ACC112 (cell line): ENCODE measurements around the gene SEC14L1.

Experiments used
- H2AFZ ChIP-seq: fragments of 200-600 bp; sonication (generic); one replicate; pipeline ENCODE4 v1.6.0; 2017; ENCODE audit warnings: antibody characterized with exemption, low read length; ENCODE audit not compliant: unreplicated experiment
- H3K27ac ChIP-seq: fragments of 200-600 bp; sonication (generic); 2 replicates; pipeline ENCODE4 v1.5.1; 2014; ENCODE audit warnings: low read depth, mild to moderate bottlenecking, antibody characterized with exemption, low read length, moderate library complexity
- H3K27me3 ChIP-seq: fragments of 200-600 bp; sonication (generic); 2 replicates; pipeline ENCODE4 v1.6.1; 2014; ENCODE audit warnings: mild to moderate bottlenecking, antibody characterized with exemption, low read length, moderate library complexity, mixed read lengths; ENCODE audit not compliant: insufficient read depth
- H3K36me3 ChIP-seq: fragments of 200-600 bp; sonication (generic); 2 replicates; pipeline ENCODE4 v1.6.1; 2016; ENCODE audit warnings: mild to moderate bottlenecking, antibody characterized with exemption, low read length, moderate library complexity, mixed read lengths; ENCODE audit not compliant: insufficient read depth
- H3K4me1 ChIP-seq: fragments of 200-600 bp; sonication (generic); one replicate; pipeline ENCODE4 v1.6.1; 2016; ENCODE audit warnings: low read length, mixed read lengths; ENCODE audit not compliant: insufficient read depth, unreplicated experiment, control insufficient read depth
- H3K4me3 ChIP-seq: fragments of 200-600 bp; sonication (generic); 2 replicates; pipeline ENCODE4 v1.5.1; 2014; ENCODE audit warnings: mild to moderate bottlenecking, low read depth, low read length
- H3K79me2 ChIP-seq: fragments of 200-600 bp; sonication (generic); one replicate; pipeline ENCODE4 v1.6.0; 2016; ENCODE audit warnings: low read length; ENCODE audit not compliant: control insufficient read depth, unreplicated experiment, insufficient read depth

SEC14L1 gene

DNA sequence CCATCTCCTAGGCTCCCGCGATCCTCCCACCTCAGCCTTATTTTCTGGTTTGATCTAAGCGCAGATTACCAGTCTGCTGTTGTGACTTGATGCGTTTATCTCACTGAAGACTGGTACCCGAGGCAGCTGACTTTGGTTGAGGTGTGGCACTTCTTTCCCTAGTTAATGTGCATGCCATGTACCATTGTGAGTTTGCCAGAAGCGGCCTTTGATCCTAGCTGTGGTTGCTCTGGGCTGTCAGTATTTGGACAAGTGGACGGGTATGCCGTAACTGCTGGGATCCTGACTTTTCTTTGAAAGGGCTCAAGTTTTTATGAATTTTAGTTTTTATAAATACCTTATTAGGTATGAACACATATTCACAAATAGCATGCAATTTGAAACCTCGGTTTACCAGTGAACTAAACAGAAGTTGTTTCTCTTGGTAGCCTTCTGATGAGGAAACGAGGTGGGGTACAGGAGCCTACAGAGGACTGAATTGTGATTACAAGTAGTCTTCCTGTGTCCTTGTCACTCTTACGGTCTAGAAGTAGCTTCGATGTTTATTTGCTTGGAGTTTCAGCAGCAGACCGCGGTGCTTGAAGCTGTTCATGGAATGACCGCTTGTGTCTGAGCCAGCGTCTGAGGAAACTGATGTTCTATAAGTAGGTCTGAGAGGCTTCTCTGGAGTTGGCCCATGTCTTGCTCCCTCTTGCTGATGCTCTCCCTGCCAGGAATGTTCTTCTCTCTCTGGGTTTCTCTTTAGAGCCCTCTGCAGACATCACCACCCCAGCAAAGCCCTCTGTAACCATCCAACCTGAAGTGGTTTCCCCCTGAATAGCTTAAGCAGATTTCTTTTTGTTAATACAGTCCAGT is 40.0 kb downstream of the SEC14L1 start:
- peaks cover 15% of the 10 kb centered on the region for H3K4me1 ChIP-seq
- no peak overlapping the region for H2AFZ ChIP-seq
- H3K36me3 ChIP-seq: peaks cover 4% of the 10 kb centered on the region; the same call in 1 of the 2 replicates
- no peaks in the 10 kb centered on the region for H3K27me3 ChIP-seq
- H3K79me2 ChIP-seq: peaks cover 91% of the 10 kb centered on the region
- H3K4me3 ChIP-seq: no peak overlapping the region
- H3K27ac ChIP-seq: no peak overlapping the region

DNA sequence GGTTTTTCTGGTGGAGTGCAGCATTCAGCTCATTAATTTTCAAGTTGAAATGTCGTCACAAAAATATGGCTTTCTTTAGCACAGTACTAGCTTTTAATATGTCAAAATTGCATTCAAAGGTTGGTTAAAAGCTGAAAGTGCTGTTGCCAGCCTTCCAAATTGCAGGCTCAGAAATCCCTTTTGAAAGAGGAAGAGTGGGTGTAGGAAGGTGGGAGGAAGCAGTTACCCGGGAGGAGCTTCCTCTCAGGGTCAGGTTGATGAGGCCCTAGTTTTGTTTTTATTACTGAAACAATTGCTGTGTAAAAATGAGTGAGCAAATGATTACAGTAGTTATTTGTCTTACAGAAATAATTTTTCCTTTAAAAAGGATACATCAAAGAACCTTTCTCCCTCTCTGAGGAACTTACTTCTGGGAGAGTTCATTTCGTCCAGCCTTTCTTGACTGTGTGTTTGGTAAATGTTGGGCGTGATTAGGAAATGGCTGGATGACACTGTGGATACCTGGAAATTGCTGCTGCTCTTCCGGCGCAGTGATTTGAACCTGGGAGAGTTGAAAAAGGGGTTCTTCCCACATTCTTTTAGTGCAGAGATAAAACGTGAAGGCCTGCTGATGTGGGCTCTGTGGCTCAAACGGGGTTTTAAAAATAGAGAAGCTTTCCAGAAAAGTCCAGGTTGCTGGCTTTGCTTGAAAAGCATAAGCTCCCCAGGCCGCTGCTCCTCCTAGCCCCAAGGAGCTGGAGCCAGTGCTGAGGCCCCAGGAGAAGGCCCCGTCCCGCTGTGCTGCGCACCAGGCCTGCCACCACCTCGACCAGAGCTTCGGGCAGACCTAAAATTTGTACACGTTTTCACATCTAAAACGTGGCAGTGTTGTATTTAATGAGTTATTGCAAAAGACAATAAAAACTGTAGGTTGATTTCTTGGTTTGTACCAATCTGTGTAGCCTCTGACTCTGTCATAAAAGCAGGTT is 41.7 kb downstream of the SEC14L1 start:
- Histone ChIP-seq H3K4me3 (no peak overlapping the region), H3K79me2 (peaks cover 95% of the 10 kb centered on the region), H3K4me1 (peaks cover 15% of the 10 kb centered on the region), H2AFZ (no peak overlapping the region), H3K27me3 (no peaks in the 10 kb centered on the region), H3K27ac (0 out of 2 replicates have a peak overlapping the region, but pooled peaks have one; percentile 10), H3K36me3 (peaks cover 4% of the 10 kb centered on the region; the same call in 1 of the 2 replicates)

DNA sequence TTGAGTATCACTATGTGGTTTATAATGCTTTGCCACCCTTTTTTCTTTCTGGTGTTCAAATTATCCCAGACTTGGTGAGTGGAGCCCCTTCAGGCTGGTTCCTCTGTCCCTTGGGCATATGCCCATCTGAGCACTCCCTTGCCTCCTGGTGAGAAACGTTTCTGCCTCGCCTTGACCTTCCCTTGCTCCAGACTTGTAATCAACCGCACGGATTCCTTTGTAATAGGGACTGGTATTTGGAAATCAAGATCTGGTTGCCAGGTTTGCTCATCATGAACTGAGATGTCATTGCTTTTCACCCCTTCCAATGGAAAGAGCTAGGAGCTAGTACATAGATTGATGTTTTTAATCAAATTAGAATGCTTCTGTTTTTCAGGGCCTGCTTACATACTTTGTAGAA is 43.7 kb downstream of the SEC14L1 start:
- H3K4me3 ChIP-seq: no peak overlapping the region

DNA sequence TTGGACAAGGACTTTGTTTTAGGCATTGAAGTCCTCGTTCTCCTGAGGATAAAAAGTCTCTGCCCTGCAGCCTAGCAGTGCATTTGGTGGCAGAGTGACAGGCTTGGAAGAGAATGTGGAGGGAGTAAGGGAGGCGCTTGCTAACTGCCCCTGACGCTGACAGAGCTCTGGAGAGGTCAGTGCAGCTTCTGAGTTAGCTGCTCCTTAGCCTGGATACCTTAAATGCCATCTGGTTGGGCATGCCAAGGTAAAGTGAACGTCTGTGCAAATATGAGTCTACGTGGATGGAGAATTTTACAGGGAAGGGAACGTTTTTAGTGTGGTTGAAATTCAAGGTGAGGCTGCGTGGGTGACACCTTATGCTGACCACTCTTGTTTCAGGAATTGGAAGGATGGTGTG is 44.4 kb downstream of the SEC14L1 start:
- Histone ChIP-seq H2AFZ (no peak overlapping the region), H3K36me3 (peaks cover 4% of the 10 kb centered on the region; the same call in 1 of the 2 replicates), H3K27me3 (no peaks in the 10 kb centered on the region), H3K4me1 (peaks cover 22% of the 10 kb centered on the region), H3K4me3 (no peak overlapping the region), H3K79me2 (peaks cover 98% of the 10 kb centered on the region), H3K27ac (no peak overlapping the region)

More for the DNA sequence above, 43.7 kb downstream of the SEC14L1 start:
- peaks cover 22% of the 10 kb centered on the region for H3K4me1 ChIP-seq
- H3K36me3 ChIP-seq: peaks cover 4% of the 10 kb centered on the region; the same call in 1 of the 2 replicates
- H3K27me3 ChIP-seq: no peaks in the 10 kb centered on the region
- no peak overlapping the region for H3K27ac ChIP-seq
- H2AFZ ChIP-seq: no peak overlapping the region
- H3K79me2 ChIP-seq: peaks cover 95% of the 10 kb centered on the region

DNA sequence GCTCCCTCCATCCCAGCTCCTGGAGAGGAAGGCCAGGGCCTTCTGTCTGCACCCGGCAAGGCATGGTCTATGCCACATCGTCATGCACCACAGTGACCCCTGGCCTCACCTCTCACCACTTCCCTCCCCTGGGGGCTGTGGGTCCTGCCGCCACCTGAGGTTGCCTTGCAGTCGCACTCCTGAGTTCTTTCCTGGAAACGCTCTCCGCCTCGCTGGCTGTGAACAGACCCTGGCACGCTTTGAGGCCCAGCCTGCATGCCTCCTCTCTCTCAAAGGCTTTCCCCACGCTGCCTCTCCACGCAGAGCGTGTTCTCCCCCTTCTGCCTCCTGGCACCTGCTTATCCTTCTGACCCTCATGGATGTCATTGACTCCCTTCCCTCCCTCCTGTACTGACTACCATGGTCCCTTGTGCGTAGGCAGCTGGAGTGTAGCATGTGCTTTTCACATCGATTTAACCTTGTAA is 45.4 kb downstream of the SEC14L1 start:
- Histone ChIP-seq H2AFZ (no peak overlapping the region), H3K4me3 (no peak overlapping the region), H3K36me3 (peaks cover 4% of the 10 kb centered on the region; the same call in 1 of the 2 replicates), H3K4me1 (peaks cover 22% of the 10 kb centered on the region), H3K27ac (no peak overlapping the region), H3K79me2 (peaks cover 94% of the 10 kb centered on the region), H3K27me3 (no peaks in the 10 kb centered on the region)

DNA sequence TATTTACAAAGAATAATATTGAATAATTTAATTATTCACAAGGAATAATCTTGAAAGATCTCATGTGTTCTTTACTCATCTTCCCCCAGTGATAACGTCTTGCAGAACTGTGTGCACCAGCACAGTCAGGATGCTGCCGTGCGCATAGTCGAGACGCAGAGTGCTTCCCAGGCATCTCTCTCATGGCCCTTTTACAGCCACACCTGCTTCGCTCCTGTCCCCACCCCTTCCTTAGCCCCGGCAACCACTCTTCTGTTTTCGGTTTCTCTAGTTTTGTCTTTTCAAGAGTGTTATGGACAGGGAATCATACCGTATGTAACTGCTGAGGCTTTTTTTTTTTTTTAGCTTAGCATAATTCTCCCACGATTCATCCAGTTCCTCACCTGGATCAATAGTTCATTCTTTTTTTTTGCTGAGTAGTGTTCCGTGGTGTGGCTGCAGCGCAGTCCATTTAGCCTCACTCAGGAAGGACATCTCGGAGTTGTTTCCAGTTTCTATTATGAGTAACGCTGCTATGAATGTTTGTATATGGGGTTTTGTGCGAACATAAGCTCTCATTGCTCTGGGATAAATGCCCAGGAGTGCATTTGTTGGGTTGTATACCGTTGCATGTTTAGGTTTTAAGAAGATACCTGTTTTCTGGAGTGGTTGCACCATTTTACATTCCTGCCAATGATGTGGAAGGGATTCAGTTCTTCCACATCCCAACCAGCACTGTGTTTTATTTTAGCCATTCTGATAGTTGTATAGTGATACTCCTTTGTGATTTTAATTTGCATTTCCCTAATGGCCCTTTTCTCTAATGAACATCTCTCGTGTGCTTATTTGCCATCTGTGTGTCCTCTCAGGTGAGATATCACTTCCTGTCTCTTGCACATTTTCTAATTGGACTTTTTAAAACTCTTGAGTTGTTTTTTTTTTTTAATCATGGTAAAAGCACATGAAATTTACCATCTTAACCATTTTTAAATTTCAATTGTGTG is 47.6 kb downstream of the SEC14L1 start:
- no peak overlapping the region for H2AFZ ChIP-seq
- 0 out of 2 replicates have a peak overlapping the region, but pooled peaks have one; percentile 28 for H3K27ac ChIP-seq
- H3K79me2 ChIP-seq: peaks cover 72% of the 10 kb centered on the region
- peaks cover 10% of the 10 kb centered on the region; the same call in 1 of the 2 replicates for H3K36me3 ChIP-seq
- no peak overlapping the region for H3K4me3 ChIP-seq
- peaks cover 7% of the 10 kb centered on the region for H3K4me1 ChIP-seq
- H3K27me3 ChIP-seq: no peaks in the 10 kb centered on the region

DNA sequence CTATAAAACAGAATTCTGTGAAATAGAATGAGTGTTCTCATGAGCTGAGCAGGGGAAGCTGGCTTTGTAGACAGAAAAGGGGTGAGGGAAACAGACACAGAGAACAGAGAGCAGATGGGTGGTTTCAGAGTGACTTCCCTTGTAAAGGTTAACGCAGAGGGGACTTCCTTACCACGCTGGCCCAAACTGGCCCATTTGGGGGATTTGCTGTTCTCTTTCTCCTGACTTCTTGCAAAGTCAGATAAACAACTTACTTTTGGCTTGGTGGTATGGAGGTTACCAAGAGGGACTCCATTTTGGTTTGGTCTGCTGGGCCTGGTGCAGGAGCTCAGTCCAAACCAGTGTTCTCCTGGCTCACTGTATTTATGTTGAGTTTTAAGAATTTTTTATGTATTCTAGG is 48.4 kb downstream of the SEC14L1 start:
- H3K4me3 ChIP-seq: no peak overlapping the region
- H3K4me1 ChIP-seq: peaks cover 7% of the 10 kb centered on the region
- no peak overlapping the region for H2AFZ ChIP-seq
- no peak overlapping the region for H3K27ac ChIP-seq
- peaks cover 65% of the 10 kb centered on the region for H3K79me2 ChIP-seq
- no peaks in the 10 kb centered on the region for H3K27me3 ChIP-seq
- H3K36me3 ChIP-seq: peaks cover 10% of the 10 kb centered on the region; the same call in 1 of the 2 replicates

DNA sequence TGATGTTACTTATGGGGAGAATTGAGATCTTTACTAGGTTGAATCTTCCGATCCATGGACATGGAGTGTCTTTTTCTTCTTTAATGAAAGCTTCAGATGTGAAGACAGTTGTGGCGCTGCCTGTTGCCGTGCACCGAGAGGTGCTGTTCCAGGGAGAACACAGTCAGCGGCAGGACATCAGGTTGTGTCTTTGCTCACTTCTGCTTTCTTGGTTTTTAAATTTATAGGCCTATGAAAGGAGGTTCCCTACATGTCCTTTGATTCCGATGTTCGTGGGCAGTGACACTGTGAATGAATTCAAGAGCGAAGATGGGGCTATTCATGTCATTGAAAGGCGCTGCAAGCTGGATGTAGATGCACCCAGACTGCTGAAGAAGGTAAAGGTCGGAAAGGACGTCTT is 49.8 kb downstream of the SEC14L1 start:
- H3K27ac ChIP-seq: no peak overlapping the region
- H2AFZ ChIP-seq: no peak overlapping the region
- no peak overlapping the region for H3K4me3 ChIP-seq
- H3K27me3 ChIP-seq: no peaks in the 10 kb centered on the region
- peaks cover 7% of the 10 kb centered on the region for H3K4me1 ChIP-seq
- H3K36me3 ChIP-seq: peaks cover 15% of the 10 kb centered on the region; the same call in 1 of the 2 replicates
- H3K79me2 ChIP-seq: peaks cover 50% of the 10 kb centered on the region

DNA sequence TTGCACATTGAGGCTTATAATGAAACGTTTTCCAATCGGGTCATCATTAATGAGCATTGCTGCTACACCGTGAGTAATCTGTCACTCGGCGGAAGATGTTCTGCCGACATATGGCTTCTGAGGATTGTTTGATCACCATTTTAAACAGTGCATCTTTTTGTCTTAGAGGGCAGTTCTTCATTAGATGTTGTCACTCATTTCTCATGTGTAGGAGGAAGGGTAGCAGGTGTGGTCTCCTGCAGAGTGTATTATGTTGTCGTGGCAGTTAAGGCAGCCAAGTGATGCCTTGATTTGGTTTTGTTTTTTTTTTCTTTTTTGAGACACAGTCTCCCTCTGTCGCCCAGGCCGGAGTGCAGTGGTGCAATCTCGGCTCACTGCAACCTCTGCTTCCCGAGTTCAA is 50.5 kb downstream of the SEC14L1 start:
- Histone ChIP-seq H3K79me2 (peaks cover 44% of the 10 kb centered on the region), H3K4me1 (peaks cover 7% of the 10 kb centered on the region), H3K4me3 (no peak overlapping the region), H3K36me3 (peaks cover 20% of the 10 kb centered on the region), H3K27ac (no peak overlapping the region), H2AFZ (no peak overlapping the region), H3K27me3 (no peaks in the 10 kb centered on the region)
